Measurements from ENCODE around the gene MSANTD7.
A peak's percentile ranks its signal among the peaks of the same experiment; 100 is the strongest.
"Not testable (repeated sequence)": the region's sequence is repeated elsewhere in the genome, so short reads cannot be mapped to it uniquely, and the experiment has no call there.

The MSANTD7 gene

GRCh38 chr10:14837003-14837756 is 926 bp upstream of the MSANTD7 start:
- DNase-seq = no peak

DNA sequence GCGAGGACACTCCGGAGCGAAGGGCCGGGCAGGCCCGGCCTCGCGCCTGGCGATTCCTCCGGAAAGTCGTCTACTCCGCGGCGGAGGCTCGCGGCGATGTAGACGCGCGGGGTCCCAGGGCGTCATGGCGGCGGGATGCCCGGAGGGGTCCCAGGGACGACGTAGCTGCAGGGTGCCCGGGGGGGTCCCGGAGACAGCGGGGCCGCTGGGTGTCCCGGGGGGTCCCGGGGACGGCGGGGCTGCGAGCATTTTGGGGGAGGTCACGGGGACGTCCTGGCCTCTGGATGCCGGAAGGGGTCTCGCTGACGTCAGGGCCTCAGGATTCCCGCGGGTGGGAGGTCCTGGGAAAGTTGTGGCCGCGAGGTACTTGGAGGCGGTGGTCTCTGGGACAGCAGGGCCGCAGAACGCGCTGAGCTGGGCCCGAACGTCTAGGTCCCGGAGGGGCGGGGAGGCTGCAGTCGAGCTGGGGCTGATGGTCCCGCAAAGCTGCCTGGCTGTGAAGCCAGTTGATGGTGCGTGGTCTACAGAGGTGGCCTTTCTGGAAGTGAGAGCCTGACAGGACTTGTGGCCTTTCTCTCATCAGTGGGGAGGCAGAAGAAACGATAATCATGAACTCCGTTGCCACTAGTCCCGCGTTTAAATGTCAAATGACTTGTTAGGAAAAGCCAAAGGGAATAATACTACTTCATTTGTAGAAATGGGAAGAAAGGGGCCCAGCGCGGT is 637 bp downstream of the MSANTD7 start:
- no peak for DNase-seq

GRCh38 chr10:14839305-14839695 is 1.2 kb downstream of the MSANTD7 start:
- DNase-seq = no peak

DNA sequence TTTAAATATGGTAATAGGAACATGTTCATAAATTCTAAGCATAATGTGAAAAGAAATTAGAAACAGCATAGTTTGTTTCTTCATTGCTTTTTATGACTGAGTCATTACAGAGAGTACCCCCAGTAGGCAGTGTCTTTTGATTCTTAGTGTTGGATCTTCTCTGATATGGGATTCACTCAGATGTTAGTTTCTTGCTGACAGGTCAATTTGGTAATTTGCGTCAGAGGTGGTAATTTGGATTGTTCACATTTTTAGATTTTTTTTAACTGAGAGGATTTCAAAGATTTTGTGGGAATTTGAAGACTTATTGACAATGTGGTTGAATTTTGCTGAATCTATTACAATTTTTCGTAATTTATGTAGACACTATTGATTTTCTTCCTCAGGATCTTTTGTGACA is 2.1 kb downstream of the MSANTD7 start:
- no peak for DNase-seq

GRCh38 chr10:14843327-14843988 is 5.4 kb downstream of the MSANTD7 start:
- no peak for DNase-seq

DNA sequence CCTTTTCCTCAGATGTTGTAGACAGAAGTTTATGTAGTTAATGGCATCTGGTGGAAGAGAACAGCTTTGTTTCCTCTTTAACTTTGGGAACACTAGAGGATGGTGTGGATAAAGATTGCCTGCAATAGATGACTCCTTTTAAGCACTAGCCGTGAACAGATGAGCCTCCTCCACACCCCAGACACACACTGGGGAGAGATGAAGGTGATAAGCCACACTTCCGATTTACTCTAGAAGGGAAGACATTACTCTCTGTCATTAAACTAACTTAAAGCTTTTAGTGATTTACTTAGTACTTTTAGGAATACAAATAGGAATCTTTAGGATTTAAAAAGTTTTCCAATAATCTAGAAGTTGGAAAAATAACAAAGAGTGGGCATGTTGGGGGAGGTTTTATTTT is 6.8 kb downstream of the MSANTD7 start:
- no peak for DNase-seq

- no peak for DNase-seq
Measured at GRCh38 chr10:14852236-14852635, 14.1 kb downstream of the MSANTD7 start.

- no peak for DNase-seq
Measured at GRCh38 chr10:14855453-14855852, 17.3 kb downstream of the MSANTD7 start.

- DNase-seq = no peak
Measured at GRCh38 chr10:14858338-14858960, 20.3 kb downstream of the MSANTD7 start.

DNA sequence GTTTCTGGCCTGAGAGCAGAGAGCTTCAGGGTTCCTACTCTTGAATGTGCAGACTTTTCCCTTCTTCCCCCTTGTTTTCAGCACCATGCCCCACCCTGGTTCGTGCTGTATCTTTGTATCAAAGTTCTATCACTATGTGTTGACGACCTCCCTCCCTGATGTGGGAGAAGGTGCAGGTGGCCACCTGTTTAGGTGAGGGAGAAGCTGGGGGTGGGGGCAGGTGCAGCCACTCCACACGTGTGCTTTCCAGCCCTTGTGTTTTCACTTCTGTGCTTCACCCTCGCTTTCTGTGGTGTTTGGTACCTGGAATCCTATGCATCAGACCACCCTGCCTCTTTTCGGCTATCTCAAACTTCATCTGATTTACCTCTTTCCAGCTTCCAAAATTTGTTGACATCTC is 20.9 kb downstream of the MSANTD7 start:
- no peak for DNase-seq

DNA sequence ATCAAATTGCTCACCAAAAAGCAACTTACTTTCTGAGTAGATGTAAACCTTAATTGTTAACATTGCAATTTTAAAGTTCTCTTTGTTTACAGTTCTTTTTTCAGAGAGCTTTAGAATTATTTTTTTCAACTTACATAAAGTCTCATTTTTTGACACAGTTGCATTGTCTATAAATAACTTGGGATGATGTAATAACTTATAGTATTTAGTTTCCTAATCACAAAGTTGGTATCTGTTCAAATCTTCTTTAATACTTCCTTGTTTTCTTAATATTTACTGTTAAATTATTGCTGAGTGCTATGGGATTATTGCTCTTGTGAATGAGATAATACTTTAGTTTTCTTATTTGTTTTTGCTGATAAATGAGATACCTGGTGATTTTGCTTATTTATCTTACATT is 21.7 kb downstream of the MSANTD7 start:
- DNase-seq = no peak

GRCh38 chr10:14860791-14861190 is 22.7 kb downstream of the MSANTD7 start:
- DNase-seq = no peak

DNA sequence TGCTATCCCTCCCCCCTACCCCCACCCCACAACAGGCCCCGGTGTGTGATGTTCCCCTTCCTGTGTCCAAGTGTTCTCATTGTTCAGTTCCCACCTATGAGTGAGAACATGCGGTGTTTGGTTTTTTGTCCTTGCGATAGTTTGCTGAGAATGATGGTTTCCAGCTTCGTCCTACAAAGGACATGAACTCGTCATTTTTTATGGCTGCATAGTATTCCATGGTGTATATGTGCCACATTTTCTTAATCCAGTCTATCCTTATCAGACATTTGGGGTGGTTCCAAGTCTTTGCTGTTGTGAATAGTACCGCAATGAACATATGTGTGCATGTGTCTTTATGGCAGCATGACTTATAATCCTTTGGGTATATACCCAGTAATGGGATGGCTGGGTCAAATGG is 26.4 kb downstream of the MSANTD7 start:
- not testable (repeated sequence) for DNase-seq

- not testable (repeated sequence) for DNase-seq
Measured at GRCh38 chr10:14864871-14865270, 26.8 kb downstream of the MSANTD7 start.

DNA sequence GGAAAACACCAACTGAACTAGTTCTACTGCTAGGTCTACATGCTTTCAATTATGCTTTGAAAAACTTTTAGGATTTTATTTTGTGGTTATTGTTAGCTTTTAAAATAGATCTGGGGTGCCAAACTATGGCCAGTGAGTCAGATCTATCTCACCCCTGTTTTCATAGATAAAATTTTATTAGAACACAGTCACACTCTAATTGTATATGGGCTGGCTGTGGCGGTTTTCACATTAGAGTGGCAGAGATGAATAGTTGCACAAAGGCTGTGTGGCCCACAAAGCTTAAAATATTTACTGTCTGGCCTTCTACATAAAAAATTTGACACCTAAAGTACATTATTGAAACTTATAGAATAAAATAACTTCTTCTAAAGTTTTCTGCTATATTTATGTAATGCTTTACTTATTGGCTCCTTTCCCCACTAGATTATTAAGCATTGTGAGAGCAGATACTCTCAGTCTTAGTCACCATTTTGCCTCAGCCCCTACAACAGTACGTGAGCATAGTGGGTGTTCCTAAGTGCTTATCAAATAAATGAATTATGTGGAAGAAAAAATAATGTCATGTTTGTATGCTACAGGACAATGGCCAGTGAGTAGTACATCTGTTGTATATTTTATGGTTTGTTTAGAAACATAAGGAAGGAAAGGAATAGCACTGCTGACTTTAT is 35.1 kb downstream of the MSANTD7 start:
- no peak for DNase-seq

DNA sequence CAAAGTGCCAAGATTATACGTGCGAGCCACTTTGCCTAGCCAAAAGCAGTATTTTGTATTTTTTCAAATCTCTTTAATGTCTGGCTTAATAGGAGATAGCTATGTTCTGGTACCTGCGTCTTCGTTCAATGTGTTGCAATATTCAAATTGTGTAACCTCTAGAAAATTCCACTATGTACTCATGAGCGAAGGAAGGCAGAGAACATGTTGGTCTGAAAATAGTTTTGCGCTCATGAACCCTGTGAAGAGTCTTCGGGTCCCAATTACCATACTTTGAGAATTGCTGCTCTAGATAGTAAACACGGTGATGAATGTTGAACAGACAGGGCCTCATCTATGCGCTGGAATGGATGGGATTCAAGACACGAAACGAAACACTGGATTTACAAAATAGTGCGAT is 37.8 kb downstream of the MSANTD7 start:
- no peak for DNase-seq

- DNase-seq = no peak
Measured at GRCh38 chr10:14876764-14877163, 38.7 kb downstream of the MSANTD7 start.

- DNase-seq = peak; percentile 84
Measured at GRCh38 chr10:14878266-14879123, 40.4 kb downstream of the MSANTD7 start, which contains the start of gene SUV39H2. Gene SUV39H2, plus strand, starts transcription at chr10:14878866. Its CDS starts 23 bp downstream, at chr10:14878889.

DNA sequence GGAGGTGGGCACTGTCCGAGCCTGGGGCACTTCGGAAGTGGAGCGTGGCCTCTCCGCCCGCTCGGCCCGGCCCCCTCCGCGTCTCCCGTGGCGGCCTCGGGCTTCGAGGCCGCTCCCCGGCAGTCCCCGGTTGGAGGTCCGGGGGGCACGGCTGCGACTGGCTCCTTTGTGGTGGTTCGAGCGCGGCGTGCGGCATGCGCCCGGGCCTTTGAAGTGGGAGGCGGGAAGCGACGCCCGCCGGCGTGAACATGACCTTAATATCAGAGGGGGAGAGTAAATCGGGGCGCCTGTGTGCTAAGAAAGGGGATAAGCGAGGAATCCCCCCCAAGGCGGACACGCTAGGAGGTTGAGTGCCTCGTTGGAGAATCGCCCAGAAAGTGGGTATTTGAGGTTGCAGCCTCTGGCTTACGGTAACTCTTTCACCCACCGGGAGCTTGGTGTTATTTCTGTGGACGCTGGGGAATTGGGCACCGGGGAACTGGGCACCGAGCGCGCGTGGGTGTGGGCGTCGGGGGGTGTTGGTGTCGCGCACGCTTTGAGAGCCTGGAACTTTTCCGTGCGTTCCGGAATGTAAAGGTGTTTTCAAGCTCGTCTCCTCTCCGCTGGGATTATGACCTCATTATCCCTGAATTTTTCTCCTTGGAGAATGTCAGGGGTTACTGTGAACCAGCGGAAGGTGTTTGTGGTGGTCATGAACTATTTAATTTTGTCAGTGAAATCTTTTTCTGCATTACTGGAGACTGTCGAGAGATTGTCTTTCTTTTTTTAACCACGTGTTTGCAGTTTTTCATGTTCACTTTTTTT is 41.2 kb downstream of the MSANTD7 start:
- peak; percentile 25 for DNase-seq

- no peak for DNase-seq
Measured at GRCh38 chr10:14879928-14880193, 41.8 kb downstream of the MSANTD7 start.

GRCh38 chr10:14880229-14880628 is 42.1 kb downstream of the MSANTD7 start:
- DNase-seq = no peak

Data from activated T-cell treated with anti-CD3 and anti-CD28 coated beads for 4 hours (primary cell).